Cardiac fibroblast (primary cell): ENCODE data around the gene PLD1.
"Not testable (repeated sequence)": the region's sequence is repeated elsewhere in the genome, so short reads cannot be mapped to it uniquely, and the experiment has no call there.

Source experiments
- DNase-seq, 2 donors: peaks; one replicate each; pipeline versions ENCODE4 v3.0.0 to v3.0.0-alpha.2; 2010; ENCODE audit warnings: low read depth in 2 of 2
- H3K4me3 ChIP-seq, 2 donors: replicated peaks in 1 of 2; 1 replicate in 1 of 2; 2 replicates in 1 of 2; pipeline ENCODE4 v1.5.1; 2011; ENCODE audit warnings: low read depth in 2 of 2, low read length in 2 of 2, mild to moderate bottlenecking in 2 of 2, moderate library complexity in 1 of 2
- CTCF ChIP-seq: IDR thresholded peaks from one replicate; pipeline ENCODE4 v1.5.1; 2011; ENCODE audit warnings: low read depth, mild to moderate bottlenecking, low read length, inconsistent platforms

Gene PLD1

DNA sequence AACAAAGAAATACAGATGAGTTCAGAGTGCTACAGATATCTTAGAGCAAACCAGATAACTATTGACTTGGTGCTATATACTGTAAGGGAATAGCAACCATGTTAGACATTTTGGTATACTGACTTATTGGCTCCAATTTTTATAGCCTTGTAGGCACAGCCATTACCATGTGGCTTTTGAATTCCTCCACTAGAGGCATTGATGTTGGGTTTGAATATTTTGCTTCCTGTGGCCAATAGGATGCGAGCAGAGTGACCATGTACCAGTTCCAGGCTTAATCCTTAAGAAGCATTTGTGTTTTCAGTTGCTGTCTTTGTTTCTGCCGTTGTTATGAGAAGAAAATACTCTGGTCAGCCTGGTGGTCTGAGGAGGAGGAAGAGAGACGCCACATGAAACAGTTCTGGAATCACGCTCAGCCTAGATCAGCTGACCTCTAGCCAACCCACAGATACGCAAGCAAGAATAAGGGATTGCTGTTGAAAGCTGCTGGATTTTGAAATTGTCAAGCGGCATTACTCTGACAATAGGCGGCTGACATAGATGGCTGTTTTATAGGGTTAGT, 240.6 kb downstream of the PLD1 start:
- DNase-seq = peak in 1 of 2 donors; percentile 13
- peak; percentile 13 for TF ChIP-seq CTCF
- no peak overlapping the region for H3K4me3 ChIP-seq

- no peak for DNase-seq
- no peak overlapping the region for H3K4me3 ChIP-seq
- TF ChIP-seq CTCF = no peak
Observed at GRCh38 chr3:171568766-171569165, 241.5 kb downstream of the PLD1 start.

DNA sequence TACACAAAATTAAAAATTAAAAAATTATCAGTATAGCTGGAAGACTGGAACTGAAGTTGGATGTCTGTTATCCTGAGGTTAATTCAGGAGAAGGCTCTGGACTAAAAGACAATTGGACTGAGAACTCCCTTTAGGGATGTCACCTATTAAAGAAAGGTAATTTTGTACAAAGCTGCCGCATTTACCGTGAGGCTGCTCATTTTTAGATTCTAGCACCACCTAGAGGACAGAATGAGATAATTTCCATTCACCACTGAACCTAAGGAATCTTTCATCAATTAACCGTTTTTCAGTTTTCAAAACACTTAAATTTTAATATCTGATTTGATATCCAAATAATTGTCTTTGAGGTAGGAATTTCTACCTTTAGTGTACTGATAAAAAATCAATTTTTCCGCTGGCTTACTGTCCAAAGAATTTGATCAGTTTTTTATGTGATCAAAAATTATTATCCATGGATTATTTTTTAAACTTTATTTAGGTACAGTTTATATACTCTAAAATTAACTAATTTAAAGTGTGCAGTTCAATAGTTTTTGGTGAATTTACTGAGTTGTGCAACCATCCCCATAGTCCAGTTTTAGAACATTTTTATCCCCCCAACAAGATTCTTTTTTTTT, 243.4 kb downstream of the PLD1 start:
- peak; percentile 54 for TF ChIP-seq CTCF

DNA sequence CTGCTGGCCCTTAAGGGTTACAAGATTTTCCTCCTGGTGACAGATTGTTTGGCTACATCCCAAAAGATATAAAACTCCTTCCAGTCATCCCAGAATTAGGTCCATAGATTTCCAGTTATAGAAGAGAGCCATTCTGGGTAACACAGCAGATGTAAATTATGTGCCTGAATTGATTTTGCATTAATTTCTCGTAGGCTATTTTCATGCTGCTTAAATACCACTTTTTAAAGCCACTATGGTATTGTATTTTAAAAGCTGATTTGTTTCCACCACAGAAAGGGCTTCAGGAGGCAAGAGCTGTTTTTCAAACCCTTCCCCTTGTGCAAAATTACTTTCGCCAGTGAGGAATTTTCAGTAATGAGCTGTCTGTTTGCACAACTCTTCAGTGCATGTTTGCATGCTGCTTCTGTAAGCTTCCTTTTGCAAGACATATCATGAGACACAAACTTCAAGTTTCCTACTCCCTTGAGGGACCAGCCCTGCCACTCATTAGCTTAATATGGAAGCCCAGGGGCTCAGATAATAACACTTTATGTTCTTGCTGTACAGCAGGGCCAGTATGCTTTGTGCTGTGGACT, 244.7 kb downstream of the PLD1 start:
- H3K4me3 ChIP-seq = no peak overlapping the region
- DNase-seq = peak; percentile 60 to 69
- no peak for TF ChIP-seq CTCF

More for the DNA sequence above, 243.4 kb downstream of the PLD1 start:
- DNase-seq = peak; percentile 61 to 67
- no peak overlapping the region for H3K4me3 ChIP-seq

GRCh38 chr3:171564748-171565480, 245.4 kb downstream of the PLD1 start:
- TF ChIP-seq CTCF = no peak
- no peak overlapping the region for H3K4me3 ChIP-seq
- DNase-seq = no peak

GRCh38 chr3:171563298-171563697, 247.0 kb downstream of the PLD1 start:
- no peak overlapping the region for H3K4me3 ChIP-seq
- no peak for TF ChIP-seq CTCF
- DNase-seq = no peak

GRCh38 chr3:171562459-171562858, 247.8 kb downstream of the PLD1 start:
- H3K4me3 ChIP-seq, DNase-seq: not testable (repeated sequence)
